HCT116 (cell line): ENCODE data around the gene PROM2. TPM values are rescaled to one million over a fixed set of nuclear protein-coding genes. Genes with fewer than 3 reads are reported as not detected.

ENCODE experiments used
- ATAC-seq: fragments of 200-7000 bp; cut with Tn5 transposase; 2 replicates; pipeline ENCODE4 v1.9.1; 2020; ENCODE audit warnings: mild to moderate bottlenecking, moderate library complexity
- BruUV-seq: library from RNA; stranded (reverse); fragments of 400-500 nt; replicated peaks from 2 replicates; lab custom pipeline; 2021; lab: Mats Ljungman, UMichigan
- CTCF ChIA-PET: fragments of 300-600 bp; sonication (Branson Sonifier 250); formaldehyde crosslinking; loops from one replicate; lab custom pipeline; 2021; ENCODE audit warnings: antibody characterized with exemption; lab: Charles Lee
- POLR2A ChIA-PET: fragments of 300-600, 350-600 bp; sonication (Branson Sonifier 250); formaldehyde crosslinking; loops from one replicate; lab custom pipeline; 2021; ENCODE audit warnings: antibody characterized with exemption; lab: Charles Lee
- RAD21 ChIA-PET, 2 experiments: fragments of 300-600 bp; sonication (Branson Sonifier 250); formaldehyde crosslinking; loops; one replicate each; lab custom pipeline; 2023; ENCODE audit warnings: low total read pairs in 2 of 2; ENCODE audit not compliant: uncharacterized antibody in 2 of 2, unreplicated experiment in 2 of 2, low non-redundant PET in 1 of 2; lab: Charles Lee
- DNase-seq: peaks from one replicate; pipeline ENCODE4 v3.0.0-alpha.2; 2010; ENCODE audit warnings: low read depth, low spot score
- H2AFZ ChIP-seq: fragments of 200-600 bp; shearing (Covaris generic), sonication (generic); 2 replicates; pipeline ENCODE4 v1.6.1; 2017; ENCODE audit warnings: low read depth, mixed run types, mixed read lengths, antibody characterized with exemption, low read length; ENCODE audit not compliant: poor library complexity, severe bottlenecking
- H3K27ac ChIP-seq: 2 replicates; pipeline ENCODE4 v1.5.1; 2012; ENCODE audit warnings: low read depth, low read length
- H3K27me3 ChIP-seq: fragments of 200-600 bp; sonication (generic); 2 replicates; pipeline ENCODE4 v1.6.1; 2016; ENCODE audit warnings: mixed run types, low read length, mixed read lengths; ENCODE audit not compliant: insufficient read depth
- H3K36me3 ChIP-seq, 2 experiments: fragments of 200-500 bp in 1 of 2; fragments of 200-600 bp in 1 of 2; sonication (Bioruptor generic) in 1 of 2; sonication (generic) in 1 of 2; 2 replicates each; pipeline versions ENCODE4 v1.5.1 to v1.6.1; 2014 to 2016; ENCODE audit warnings: low read length in 2 of 2, inconsistent platforms in 1 of 2, mixed read lengths in 1 of 2, mixed run types in 1 of 2; ENCODE audit not compliant: insufficient read depth in 2 of 2, control insufficient read depth in 1 of 2
- H3K4me1 ChIP-seq, 2 experiments: fragments of 200-600 bp in 1 of 2; sonication (generic) in 1 of 2; 2 replicates each; pipeline versions ENCODE4 v1.5.1 to v1.6.1; 2012 to 2017; ENCODE audit warnings: low read length in 2 of 2, inconsistent platforms in 1 of 2, mild to moderate bottlenecking in 1 of 2, mixed read lengths in 1 of 2, mixed run types in 1 of 2, moderate library complexity in 1 of 2; ENCODE audit not compliant: insufficient read depth in 2 of 2, control insufficient read depth in 1 of 2
- H3K4me2 ChIP-seq: fragments of 200-600 bp; sonication (generic); 2 replicates; pipeline ENCODE4 v1.6.1; 2017; ENCODE audit warnings: mixed run types, low read length, mixed read lengths
- H3K4me3 ChIP-seq, 2 experiments: fragments of 200-600 bp in 1 of 2; sonication (generic) in 1 of 2; replicated peaks in 1 of 2; 2 replicates each; pipeline ENCODE4 v1.5.1; 2011 to 2016; ENCODE audit warnings: low read length in 2 of 2, control low read depth in 1 of 2, low read depth in 1 of 2, mild to moderate bottlenecking in 1 of 2, mixed read lengths in 1 of 2, mixed run types in 1 of 2
- H3K79me2 ChIP-seq: fragments of 200-600 bp; sonication (generic); 2 replicates; pipeline ENCODE4 v1.6.1; 2017; ENCODE audit warnings: mild to moderate bottlenecking, mixed run types, low read length, moderate library complexity, mixed read lengths; ENCODE audit not compliant: insufficient read depth
- H3K9ac ChIP-seq: fragments of 200-600 bp; sonication (generic); 2 replicates; pipeline ENCODE4 v1.6.1; 2016; ENCODE audit warnings: low read length, mixed read lengths
- H3K9me2 ChIP-seq: fragments of 200-600 bp; sonication (generic), shearing (Covaris generic); 2 replicates; pipeline ENCODE4 v1.6.1; 2017; ENCODE audit warnings: mixed run types, mild to moderate bottlenecking, moderate library complexity; ENCODE audit not compliant: insufficient read depth
- H3K9me3 ChIP-seq, 2 experiments: fragments of 200-500 bp in 1 of 2; fragments of 200-600 bp in 1 of 2; sonication (Bioruptor generic) in 1 of 2; sonication (generic) in 1 of 2; 2 replicates each; pipeline ENCODE4 v1.6.1; 2014 to 2017; ENCODE audit warnings: low read length in 2 of 2, mixed read lengths in 2 of 2, inconsistent platforms in 1 of 2, low read depth in 1 of 2, mild to moderate bottlenecking in 1 of 2, mixed run types in 1 of 2, moderate library complexity in 1 of 2; ENCODE audit not compliant: control insufficient read depth in 1 of 2, insufficient read depth in 1 of 2
- H4K20me1 ChIP-seq: fragments of 200-600 bp; sonication (generic), shearing (Covaris generic); 2 replicates; pipeline ENCODE4 v1.6.1; 2017; ENCODE audit warnings: mixed run types, mild to moderate bottlenecking, moderate library complexity; ENCODE audit not compliant: insufficient read depth
- EGR1 ChIP-seq: IDR thresholded peaks from 2 replicates; pipeline ENCODE4 v1.6.1; 2012; ENCODE audit warnings: low read depth
- REST ChIP-seq: IDR thresholded peaks from 2 replicates; pipeline ENCODE4 v1.6.1; 2012; ENCODE audit warnings: low read depth
- SIN3A ChIP-seq: IDR thresholded peaks from 2 replicates; pipeline ENCODE4 v1.6.1; 2012; ENCODE audit warnings: low read depth
- SP1 ChIP-seq: IDR thresholded peaks from 2 replicates; pipeline ENCODE4 v1.6.1; 2012; ENCODE audit warnings: low read depth
- SRF ChIP-seq: IDR thresholded peaks from 2 replicates; pipeline ENCODE4 v1.6.1; 2012; ENCODE audit warnings: low read depth
- YY1 ChIP-seq: IDR thresholded peaks from 2 replicates; pipeline ENCODE4 v1.6.1; 2011; ENCODE audit warnings: low read length, low read depth, moderate library complexity, mild to moderate bottlenecking; ENCODE audit not compliant: insufficient replicate concordance; ENCODE audit errors: extremely low read depth
- ZBTB33 ChIP-seq: IDR thresholded peaks from 2 replicates; pipeline ENCODE4 v1.6.1; 2011; ENCODE audit warnings: mild to moderate bottlenecking, low read length, moderate library complexity; ENCODE audit not compliant: insufficient replicate concordance; ENCODE audit errors: extremely low read depth
- intact Hi-C: fragments of 100-400 bp; cut with micrococcal nuclease; formaldehyde crosslinking; loops from 2 replicates; pipeline ENCODE4 v1.10.0; 2022
- total RNA-seq: library from RNA; stranded (reverse); gene quantifications from one replicate; pipeline ENCODE4 v1.2.1, GENCODE V29; 2021; ENCODE audit not compliant: unreplicated experiment

PROM2 gene
- total RNA-seq, 1 experiment from 2014 or later, result 11.9 TPM

- no peaks in the 10 kb centered on the region for H3K79me2 ChIP-seq
- intact Hi-C loops, result no loop called here
- no peaks in the 10 kb centered on the region for H3K9me2 ChIP-seq
- DNase-seq, result no peak
- no peak for ATAC-seq
- ChIA-PET RAD21 (no interaction called here), CTCF (no interaction called here), POLR2A (no interaction called here)
- no peak overlapping the region for H3K4me2 ChIP-seq
- H3K4me3 ChIP-seq, result no peak overlapping the region
- H4K20me1 ChIP-seq, result no peaks in the 10 kb centered on the region
- BruUV-seq, result no TSS peak
- H3K4me1 ChIP-seq, result peaks cover 13 to 28% of the 10 kb centered on the region in 2 experiments
- H3K27ac ChIP-seq, result no peak overlapping the region
- TF ChIP-seq SP1 (no peak), REST (no peak), EGR1 (no peak), SIN3A (no peak), SRF (no peak), ZBTB33 (no peak), YY1 (no peak)
- H3K9me3 ChIP-seq, result no peaks in the 10 kb centered on the region
- H3K36me3 ChIP-seq, result no peaks in the 10 kb centered on the region
- H2AFZ ChIP-seq, result no peak overlapping the region
- H3K27me3 ChIP-seq, result no peaks in the 10 kb centered on the region
- H3K9ac ChIP-seq, result no peak overlapping the region
Measured at GRCh38 chr2:95281071-95281470, 6.8 kb downstream of the PROM2 start.
